HEK293T (cell line): ENCODE results near the gene CLEC16A.

Experiments used
- BHLHE40 ChIP-seq: fragments of 450-650 bp; IDR thresholded peaks from 2 replicates; pipeline ENCODE4 v1.6.1; 2016; ENCODE audit warnings: mild to moderate bottlenecking, moderate library complexity, borderline replicate concordance
- ELF4 ChIP-seq: fragments of 450-650 bp; IDR thresholded peaks from 2 replicates; pipeline ENCODE4 v1.6.1; 2017; ENCODE audit warnings: antibody characterized with exemption
- FOXA1 ChIP-seq: fragments of 450-650 bp; IDR thresholded peaks from 2 replicates; pipeline ENCODE4 v1.6.1; 2016; ENCODE audit warnings: mild to moderate bottlenecking
- FOXK2 ChIP-seq: fragments of 450-650 bp; IDR thresholded peaks from 2 replicates; pipeline ENCODE4 v1.6.1; 2016; ENCODE audit warnings: mild to moderate bottlenecking
- FOXM1 ChIP-seq: fragments of 450-650 bp; IDR thresholded peaks from 2 replicates; pipeline ENCODE4 v1.6.1; 2017; ENCODE audit warnings: mild to moderate bottlenecking, borderline replicate concordance
- HDGF ChIP-seq: fragments of 450-650 bp; IDR thresholded peaks from 2 replicates; pipeline ENCODE4 v1.6.1; 2017; ENCODE audit warnings: antibody characterized with exemption, borderline replicate concordance
- L3MBTL2 ChIP-seq: fragments of 450-650 bp; conservative IDR thresholded peaks from 2 replicates; pipeline ENCODE4 v1.6.1; 2016; ENCODE audit warnings: mild to moderate bottlenecking
- LEF1 ChIP-seq: fragments of 450-650 bp; IDR thresholded peaks from 2 replicates; pipeline ENCODE4 v1.6.1; 2017; ENCODE audit warnings: mild to moderate bottlenecking, borderline replicate concordance
- NFRKB ChIP-seq: fragments of 450-650 bp; IDR thresholded peaks from 2 replicates; pipeline ENCODE4 v1.6.1; 2016; ENCODE audit warnings: mild to moderate bottlenecking, moderate library complexity
- SP1 ChIP-seq: fragments of 450-650 bp; IDR thresholded peaks from 2 replicates; pipeline ENCODE4 v1.6.1; 2017
- SUZ12 ChIP-seq: fragments of 450-650 bp; IDR thresholded peaks from 2 replicates; pipeline ENCODE4 v1.6.1; 2016; ENCODE audit warnings: mild to moderate bottlenecking
- TARDBP ChIP-seq: fragments of 450-650 bp; IDR thresholded peaks from 2 replicates; pipeline ENCODE4 v1.6.1; 2016
- TF ChIP-seq, protein P1 (sequence below): fragments of 450-650 bp; IDR thresholded peaks from 2 replicates; pipeline ENCODE4 v1.6.1; 2016

GRCh38 chr16:11141409-11142260 lies 197.3 kb downstream of the CLEC16A start:
- TF ChIP-seq FOXK2 (no peak), FOXM1 (no peak), SUZ12 (no peak), BHLHE40 (no peak), LEF1 (no peak), TARDBP (no peak), SP1 (no peak), ELF4 (no peak), L3MBTL2 (no peak), FOXA1 (no peak), HDGF (no peak), NFRKB (no peak)
- TF ChIP-seq, protein P1, sequence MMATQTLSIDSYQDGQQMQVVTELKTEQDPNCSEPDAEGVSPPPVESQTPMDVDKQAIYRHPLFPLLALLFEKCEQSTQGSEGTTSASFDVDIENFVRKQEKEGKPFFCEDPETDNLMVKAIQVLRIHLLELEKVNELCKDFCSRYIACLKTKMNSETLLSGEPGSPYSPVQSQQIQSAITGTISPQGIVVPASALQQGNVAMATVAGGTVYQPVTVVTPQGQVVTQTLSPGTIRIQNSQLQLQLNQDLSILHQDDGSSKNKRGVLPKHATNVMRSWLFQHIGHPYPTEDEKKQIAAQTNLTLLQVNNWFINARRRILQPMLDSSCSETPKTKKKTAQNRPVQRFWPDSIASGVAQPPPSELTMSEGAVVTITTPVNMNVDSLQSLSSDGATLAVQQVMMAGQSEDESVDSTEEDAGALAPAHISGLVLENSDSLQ = no peak
